HUES6 (cell line): ENCODE results near the gene RAB7B.
"Not testable (repeated sequence)": the region's sequence is repeated elsewhere in the genome, so short reads cannot be mapped to it uniquely, and the experiment has no call there.

ENCODE experiments used
- H3K27ac ChIP-seq: 2 replicates; pipeline ENCODE4 v1.7.0; 2013; ENCODE audit warnings: low read depth, mild to moderate bottlenecking, low read length, inconsistent platforms
- H3K27me3 ChIP-seq: 2 replicates; pipeline ENCODE4 v1.6.1; 2013; ENCODE audit warnings: low read length; ENCODE audit not compliant: control insufficient read depth, insufficient read depth
- H3K36me3 ChIP-seq: 2 replicates; pipeline ENCODE4 v1.6.1; 2013; ENCODE audit warnings: low read length; ENCODE audit not compliant: control insufficient read depth, insufficient read depth
- H3K4me1 ChIP-seq: 2 replicates; pipeline ENCODE4 v1.6.1; 2013; ENCODE audit warnings: low read length; ENCODE audit not compliant: control insufficient read depth, insufficient read depth
- H3K4me3 ChIP-seq: 2 replicates; pipeline ENCODE4 v1.5.1; 2013; ENCODE audit warnings: low read depth, low read length
- H3K9ac ChIP-seq: one replicate; pipeline ENCODE4 v1.6.1; 2013; ENCODE audit warnings: mild to moderate bottlenecking, low read length
- H3K9me3 ChIP-seq: 2 replicates; pipeline ENCODE4 v1.6.1; 2013; ENCODE audit warnings: low read depth, low read length; ENCODE audit not compliant: control insufficient read depth, insufficient read depth

The RAB7B gene

GRCh38 chr1:206002871-206003801, at the start of gene RAB7B:
RAB7B (minus strand) TSS chr1:206003395; CDS start chr1:205994135, 9,260 bp downstream.
- peak within 1 kb of the TSS; percentile 7 for H3K9ac ChIP-seq
- no peaks in the 10 kb centered on the region for H3K27me3 ChIP-seq
- no peaks in the 10 kb centered on the region for H3K36me3 ChIP-seq
- H3K4me1 ChIP-seq: peaks cover 15% of the 10 kb centered on the region
- no peak within 1 kb of the TSS for H3K4me3 ChIP-seq
- no peaks in the 10 kb centered on the region for H3K9me3 ChIP-seq
- no peak within 1 kb of the TSS for H3K27ac ChIP-seq

- H3K9ac ChIP-seq, H3K27ac ChIP-seq, H3K36me3 ChIP-seq, H3K27me3 ChIP-seq, H3K4me1 ChIP-seq, H3K4me3 ChIP-seq: not testable (repeated sequence)
- H3K9me3 ChIP-seq: peaks cover 12% of the 10 kb centered on the region
Measured at GRCh38 chr1:206052231-206052865, 49.2 kb upstream of the RAB7B start.

- no peaks in the 10 kb centered on the region for H3K27me3 ChIP-seq
- H3K4me1 ChIP-seq: peaks cover 5% of the 10 kb centered on the region
- H3K27ac ChIP-seq: no peak overlapping the region
- no peak overlapping the region for H3K4me3 ChIP-seq
- H3K36me3 ChIP-seq: no peaks in the 10 kb centered on the region
- no peak overlapping the region for H3K9ac ChIP-seq
- peaks cover 12% of the 10 kb centered on the region for H3K9me3 ChIP-seq
Measured at GRCh38 chr1:206050655-206051235, 47.5 kb upstream of the RAB7B start.

GRCh38 chr1:206049919-206050600, 46.9 kb upstream of the RAB7B start:
- H3K27ac ChIP-seq: no peak overlapping the region
- H3K9ac ChIP-seq: no peak overlapping the region
- H3K9me3 ChIP-seq: peaks cover 12% of the 10 kb centered on the region

GRCh38 chr1:206049293-206049692, 46.1 kb upstream of the RAB7B start:
- Histone ChIP-seq H3K9me3 (peaks cover 12% of the 10 kb centered on the region), H3K4me1 (peaks cover 5% of the 10 kb centered on the region), H3K27me3 (no peaks in the 10 kb centered on the region)

More at GRCh38 chr1:206049919-206050600, 46.9 kb upstream of the RAB7B start:
- Histone ChIP-seq H3K4me3 (no peak overlapping the region), H3K36me3 (no peaks in the 10 kb centered on the region), H3K27me3 (no peaks in the 10 kb centered on the region), H3K4me1 (peaks cover 5% of the 10 kb centered on the region)

GRCh38 chr1:206048582-206048981, 45.4 kb upstream of the RAB7B start:
- Histone ChIP-seq H3K27me3 (no peaks in the 10 kb centered on the region), H3K9ac (no peak overlapping the region), H3K9me3 (peaks cover 12% of the 10 kb centered on the region), H3K4me3 (no peak overlapping the region), H3K36me3 (no peaks in the 10 kb centered on the region), H3K27ac (no peak overlapping the region), H3K4me1 (peaks cover 5% of the 10 kb centered on the region)

More at GRCh38 chr1:206049293-206049692, 46.1 kb upstream of the RAB7B start:
- Histone ChIP-seq H3K4me3 (no peak overlapping the region), H3K9ac (no peak overlapping the region), H3K27ac (no peak overlapping the region), H3K36me3 (no peaks in the 10 kb centered on the region)

GRCh38 chr1:206047271-206047670, 44.1 kb upstream of the RAB7B start:
- Histone ChIP-seq H3K36me3 (no peaks in the 10 kb centered on the region), H3K4me3 (no peak overlapping the region), H3K9me3 (peaks cover 6% of the 10 kb centered on the region; the same call in 1 of the 2 replicates), H3K9ac (no peak overlapping the region), H3K27me3 (no peaks in the 10 kb centered on the region), H3K4me1 (peaks cover 5% of the 10 kb centered on the region), H3K27ac (no peak overlapping the region)

GRCh38 chr1:206041640-206042039, 38.4 kb upstream of the RAB7B start:
- Histone ChIP-seq H3K27ac (no peak overlapping the region), H3K9me3 (no peaks in the 10 kb centered on the region), H3K27me3 (no peaks in the 10 kb centered on the region), H3K4me1 (peaks cover 15% of the 10 kb centered on the region), H3K9ac (no peak overlapping the region), H3K36me3 (no peaks in the 10 kb centered on the region), H3K4me3 (no peak overlapping the region)

- no peak overlapping the region for H3K27ac ChIP-seq
- H3K4me3 ChIP-seq: no peak overlapping the region
- no peaks in the 10 kb centered on the region for H3K9me3 ChIP-seq
- peaks cover 15% of the 10 kb centered on the region for H3K4me1 ChIP-seq
- no peak overlapping the region for H3K9ac ChIP-seq
- no peaks in the 10 kb centered on the region for H3K36me3 ChIP-seq
- H3K27me3 ChIP-seq: no peaks in the 10 kb centered on the region
Measured at GRCh38 chr1:206040328-206040727, 37.1 kb upstream of the RAB7B start.

- no peak overlapping the region for H3K9ac ChIP-seq
- H3K27me3 ChIP-seq: no peaks in the 10 kb centered on the region
- no peak overlapping the region for H3K27ac ChIP-seq
- H3K4me3 ChIP-seq: no peak overlapping the region
- H3K36me3 ChIP-seq: no peaks in the 10 kb centered on the region
- H3K9me3 ChIP-seq: no peaks in the 10 kb centered on the region
- H3K4me1 ChIP-seq: peaks cover 15% of the 10 kb centered on the region
Measured at GRCh38 chr1:206039046-206039973, 36.1 kb upstream of the RAB7B start.
